Measurements from ENCODE around the gene RAB31. TPM values are rescaled to one million over a fixed set of nuclear protein-coding genes. Genes with fewer than 3 reads are reported as not detected.

RAB31 gene
- polyA plus RNA-seq, 1 of the 3 experiments (the other 2 are of a cell fraction), result 23.0 TPM

DNA sequence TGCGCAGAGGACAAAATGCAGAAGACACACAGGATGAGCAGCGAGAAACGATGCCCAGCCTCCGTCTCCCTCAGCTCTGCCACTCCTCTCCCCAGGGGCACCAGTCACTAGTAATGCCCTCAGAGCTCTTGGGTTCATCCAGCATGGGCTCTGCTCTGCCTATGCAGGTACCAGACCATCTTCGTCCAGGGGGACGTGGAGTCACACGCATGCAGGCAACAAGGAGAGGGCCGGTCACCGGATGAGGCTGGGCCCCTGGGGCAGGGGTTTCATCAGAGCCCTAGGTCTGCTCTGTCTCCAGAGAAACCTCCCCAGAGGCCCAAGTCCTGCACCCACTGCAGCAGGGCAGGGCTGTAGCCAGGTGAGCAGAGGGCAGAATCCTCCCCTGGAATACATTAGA, 23.9 kb downstream of the RAB31 start:
- peak overlapping the region in 1 of 2 experiments; percentile 36; a peak in 1 of 4 replicates for H3K27ac ChIP-seq (ENCODE audit: low read depth in 2 of 2, low read length in 1 of 2)
- POLR2A ChIA-PET, result no interaction called here

DNA sequence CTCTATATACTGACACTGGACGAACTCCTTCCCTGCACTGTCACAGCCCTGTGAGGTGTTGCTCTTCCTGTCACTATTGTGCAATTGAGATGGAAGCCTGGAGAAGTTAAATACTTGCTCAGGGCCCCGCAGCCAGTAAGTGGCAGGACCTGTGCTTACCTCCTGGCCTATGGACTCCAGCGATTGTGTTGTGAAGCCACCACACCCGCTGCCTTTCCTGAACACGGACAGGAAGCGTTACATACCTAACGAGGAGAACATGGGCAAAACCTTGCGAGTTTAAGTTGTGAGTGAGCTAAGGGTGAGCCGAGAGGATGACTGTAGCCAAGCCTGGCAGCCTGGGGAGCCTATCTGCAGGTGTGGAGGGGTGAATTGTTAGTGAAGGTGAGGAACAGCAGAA, 26.1 kb downstream of the RAB31 start:
- Histone ChIP-seq H3K36me3 (replicated peaks in 1 of 2; ENCODE audit: control insufficient read depth in 1 of 2, insufficient read depth in 2 of 2, low read length in 1 of 2) (peaks cover 0 to 12% of the 10 kb centered on the region in 2 experiments), H4K20me1 (ENCODE audit: insufficient read depth) (no peaks in the 10 kb centered on the region), H3K9ac (no peak overlapping the region), H3K9me2 (no peaks in the 10 kb centered on the region), H3K27me3 (ENCODE audit: insufficient read depth) (no peaks in the 10 kb centered on the region), H2AFZ (ENCODE audit: low read depth) (no peak overlapping the region), H3K4me2 (no peak overlapping the region), H3F3A (replicated peaks; ENCODE audit: insufficient read depth) (peaks cover 7% of the 10 kb centered on the region), H3K27ac (ENCODE audit: low read depth in 2 of 2, low read length in 1 of 2) (no peak overlapping the region), H3K4me3 (ENCODE audit: low read depth in 2 of 2, low read length in 1 of 2) (no peak overlapping the region), H3K79me2 (ENCODE audit: insufficient read depth) (peaks cover 34% of the 10 kb centered on the region), H3K4me1 (ENCODE audit: control insufficient read depth in 1 of 2, insufficient read depth in 2 of 2, low read depth in 1 of 2, low read length in 1 of 2) (peaks cover 17 to 21% of the 10 kb centered on the region in 2 experiments; a peak in 3 of 4 replicates), H3K9me3 (no peaks in the 10 kb centered on the region)
- DNase-seq, result no peak
- ChIA-PET POLR2A (no interaction called here), CTCF (no interaction called here)
- WGBS (ENCODE audit: low lambda C conversion rate), result 82% methylated on average over 9 of the region's 9 CpGs
- TF ChIP-seq, protein P1, sequence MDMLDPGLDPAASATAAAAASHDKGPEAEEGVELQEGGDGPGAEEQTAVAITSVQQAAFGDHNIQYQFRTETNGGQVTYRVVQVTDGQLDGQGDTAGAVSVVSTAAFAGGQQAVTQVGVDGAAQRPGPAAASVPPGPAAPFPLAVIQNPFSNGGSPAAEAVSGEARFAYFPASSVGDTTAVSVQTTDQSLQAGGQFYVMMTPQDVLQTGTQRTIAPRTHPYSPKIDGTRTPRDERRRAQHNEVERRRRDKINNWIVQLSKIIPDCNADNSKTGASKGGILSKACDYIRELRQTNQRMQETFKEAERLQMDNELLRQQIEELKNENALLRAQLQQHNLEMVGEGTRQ (IDR thresholded peaks at IDR 0.05; ENCODE audit: borderline replicate concordance, low read depth, low read length), result no peak
- no peak for TF ChIP-seq NRF1 (IDR thresholded peaks at IDR 0.05; ENCODE audit: low read depth, low read length)
- no peak for TF ChIP-seq TAF1 (IDR thresholded peaks at IDR 0.05; ENCODE audit: borderline replicate concordance, low read depth, low read length)
- no peak for TF ChIP-seq FOXM1 (IDR thresholded peaks at IDR 0.05; ENCODE audit: low read depth)
- no peak for TF ChIP-seq JUND (IDR thresholded peaks at IDR 0.05)
- no peak for TF ChIP-seq NFIC (IDR thresholded peaks at IDR 0.05; ENCODE audit: borderline replicate concordance)
- no peak for TF ChIP-seq ELF1 (IDR thresholded peaks at IDR 0.05)
- no peak for TF ChIP-seq FOXJ3 (CRISPR knock-in tag; IDR thresholded peaks at IDR 0.05)
- TF ChIP-seq, protein P2, sequence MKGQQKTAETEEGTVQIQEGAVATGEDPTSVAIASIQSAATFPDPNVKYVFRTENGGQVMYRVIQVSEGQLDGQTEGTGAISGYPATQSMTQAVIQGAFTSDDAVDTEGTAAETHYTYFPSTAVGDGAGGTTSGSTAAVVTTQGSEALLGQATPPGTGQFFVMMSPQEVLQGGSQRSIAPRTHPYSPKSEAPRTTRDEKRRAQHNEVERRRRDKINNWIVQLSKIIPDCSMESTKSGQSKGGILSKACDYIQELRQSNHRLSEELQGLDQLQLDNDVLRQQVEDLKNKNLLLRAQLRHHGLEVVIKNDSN (IDR thresholded peaks at IDR 0.05; ENCODE audit: borderline replicate concordance, low read depth), result no peak
- no peak for TF ChIP-seq RXRA (IDR thresholded peaks at IDR 0.05; ENCODE audit: borderline replicate concordance, low read depth)
- no peak for TF ChIP-seq TCF12 (IDR thresholded peaks at IDR 0.05)
- no peak for TF ChIP-seq MXI1 (IDR thresholded peaks at IDR 0.05; ENCODE audit: low read depth, low read length)
- TF ChIP-seq EP300 (IDR thresholded peaks at IDR 0.05; ENCODE audit: borderline replicate concordance in 1 of 2, low read depth in 1 of 2, low read length in 1 of 2), result no peak
- TF ChIP-seq, protein P3, sequence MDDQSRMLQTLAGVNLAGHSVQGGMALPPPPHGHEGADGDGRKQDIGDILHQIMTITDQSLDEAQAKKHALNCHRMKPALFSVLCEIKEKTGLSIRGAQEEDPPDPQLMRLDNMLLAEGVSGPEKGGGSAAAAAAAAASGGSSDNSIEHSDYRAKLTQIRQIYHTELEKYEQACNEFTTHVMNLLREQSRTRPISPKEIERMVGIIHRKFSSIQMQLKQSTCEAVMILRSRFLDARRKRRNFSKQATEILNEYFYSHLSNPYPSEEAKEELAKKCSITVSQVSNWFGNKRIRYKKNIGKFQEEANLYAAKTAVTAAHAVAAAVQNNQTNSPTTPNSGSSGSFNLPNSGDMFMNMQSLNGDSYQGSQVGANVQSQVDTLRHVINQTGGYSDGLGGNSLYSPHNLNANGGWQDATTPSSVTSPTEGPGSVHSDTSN (IDR thresholded peaks at IDR 0.05), result no peak

More for the DNA sequence above, 23.9 kb downstream of the RAB31 start:
- Histone ChIP-seq H3K4me1 (ENCODE audit: control insufficient read depth in 1 of 2, insufficient read depth in 2 of 2, low read depth in 1 of 2, low read length in 1 of 2) (peaks cover 4 to 12% of the 10 kb centered on the region in 2 experiments; a peak in 3 of 4 replicates), H4K20me1 (ENCODE audit: insufficient read depth) (no peaks in the 10 kb centered on the region), H2AFZ (ENCODE audit: low read depth) (no peak overlapping the region), H3K27me3 (ENCODE audit: insufficient read depth) (no peaks in the 10 kb centered on the region), H3F3A (replicated peaks; ENCODE audit: insufficient read depth) (peaks cover 6% of the 10 kb centered on the region), H3K9me2 (no peaks in the 10 kb centered on the region), H3K79me2 (ENCODE audit: insufficient read depth) (peaks cover 35% of the 10 kb centered on the region), H3K4me2 (no peak overlapping the region), H3K4me3 (ENCODE audit: low read depth in 2 of 2, low read length in 1 of 2) (no peak overlapping the region), H3K9ac (no peak overlapping the region), H3K36me3 (replicated peaks in 1 of 2; ENCODE audit: control insufficient read depth in 1 of 2, insufficient read depth in 2 of 2, low read length in 1 of 2) (peaks cover 0 to 12% of the 10 kb centered on the region in 2 experiments), H3K9me3 (no peaks in the 10 kb centered on the region)
- WGBS (ENCODE audit: low lambda C conversion rate), result 83% methylated on average over 5 of the region's 9 CpGs
- no peak for DNase-seq
- CTCF ChIA-PET, result no interaction called here
- TF ChIP-seq, protein P3 (IDR thresholded peaks at IDR 0.05), result no peak
- no peak for TF ChIP-seq RAD21 (IDR thresholded peaks at IDR 0.05; ENCODE audit: low read length)
- TF ChIP-seq EP300 (IDR thresholded peaks at IDR 0.05; ENCODE audit: borderline replicate concordance in 1 of 2, low read depth in 1 of 2, low read length in 1 of 2), result no peak
- no peak for TF ChIP-seq RCOR1 (IDR thresholded peaks at IDR 0.05; ENCODE audit: low read length)
- no peak for TF ChIP-seq MEF2A (IDR thresholded peaks at IDR 0.05; ENCODE audit: borderline replicate concordance, low read depth)
- no peak for TF ChIP-seq RFX5 (IDR thresholded peaks at IDR 0.05; ENCODE audit: low read length)
- no peak for TF ChIP-seq YY1 (IDR thresholded peaks at IDR 0.05; ENCODE audit: low read depth)
- TF ChIP-seq, protein P4, sequence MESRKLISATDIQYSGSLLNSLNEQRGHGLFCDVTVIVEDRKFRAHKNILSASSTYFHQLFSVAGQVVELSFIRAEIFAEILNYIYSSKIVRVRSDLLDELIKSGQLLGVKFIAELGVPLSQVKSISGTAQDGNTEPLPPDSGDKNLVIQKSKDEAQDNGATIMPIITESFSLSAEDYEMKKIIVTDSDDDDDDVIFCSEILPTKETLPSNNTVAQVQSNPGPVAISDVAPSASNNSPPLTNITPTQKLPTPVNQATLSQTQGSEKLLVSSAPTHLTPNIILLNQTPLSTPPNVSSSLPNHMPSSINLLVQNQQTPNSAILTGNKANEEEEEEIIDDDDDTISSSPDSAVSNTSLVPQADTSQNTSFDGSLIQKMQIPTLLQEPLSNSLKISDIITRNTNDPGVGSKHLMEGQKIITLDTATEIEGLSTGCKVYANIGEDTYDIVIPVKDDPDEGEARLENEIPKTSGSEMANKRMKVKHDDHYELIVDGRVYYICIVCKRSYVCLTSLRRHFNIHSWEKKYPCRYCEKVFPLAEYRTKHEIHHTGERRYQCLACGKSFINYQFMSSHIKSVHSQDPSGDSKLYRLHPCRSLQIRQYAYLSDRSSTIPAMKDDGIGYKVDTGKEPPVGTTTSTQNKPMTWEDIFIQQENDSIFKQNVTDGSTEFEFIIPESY (IDR thresholded peaks at IDR 0.05; ENCODE audit: borderline replicate concordance, low read depth), result no peak
- TF ChIP-seq GATA2 (CRISPR knock-in tag; IDR thresholded peaks at IDR 0.05), result no peak

Measured in SK-N-SH (cell line).